GM23338 (cell line): ENCODE data around the gene FRMD4A. TPM values are rescaled to one million over a fixed set of nuclear protein-coding genes. Genes with fewer than 3 reads are reported as not detected.

Experiments
- ATAC-seq: fragments of 200-7000 bp; cut with Tn5 transposase; 3 replicates; pipeline ENCODE4 v1.9.1; 2020
- DNase-seq: peaks from one replicate; pipeline ENCODE4 v3.0.0-alpha.2; 2015; ENCODE audit warnings: low spot score
- H2AFZ ChIP-seq: fragments of 200-600 bp; sonication (generic); 2 replicates; pipeline ENCODE4 v1.8.0; 2016; ENCODE audit warnings: antibody characterized with exemption, mild to moderate bottlenecking, moderate library complexity
- H3F3A ChIP-seq: fragments of 200-600 bp; sonication (generic); replicated peaks from 2 replicates; pipeline ENCODE4 v1.8.0; 2017; ENCODE audit warnings: antibody characterized with exemption, mixed run types, low read depth
- H3K27ac ChIP-seq: fragments of 200-600 bp; sonication (generic); 2 replicates; pipeline ENCODE4 v1.6.1; 2016; ENCODE audit warnings: low read depth
- H3K27me3 ChIP-seq: fragments of 200-600 bp; sonication (generic); 2 replicates; pipeline ENCODE4 v1.8.0; 2016; ENCODE audit warnings: mild to moderate bottlenecking, mixed run types, moderate library complexity; ENCODE audit not compliant: insufficient read depth
- H3K36me3 ChIP-seq: fragments of 200-600 bp; sonication (generic); 2 replicates; pipeline ENCODE4 v1.8.0; 2016; ENCODE audit warnings: mild to moderate bottlenecking; ENCODE audit not compliant: insufficient read depth
- H3K4me1 ChIP-seq: fragments of 200-600 bp; sonication (generic); 2 replicates; pipeline ENCODE4 v1.8.0; 2016; ENCODE audit warnings: mild to moderate bottlenecking, moderate library complexity; ENCODE audit not compliant: insufficient read depth
- H3K4me2 ChIP-seq: fragments of 200-600 bp; sonication (generic); 2 replicates; pipeline ENCODE4 v1.7.1; 2017; ENCODE audit warnings: mixed run types
- H3K4me3 ChIP-seq: fragments of 200-600 bp; sonication (generic); 2 replicates; pipeline ENCODE4 v1.6.1; 2016; ENCODE audit warnings: mixed run types
- H3K79me2 ChIP-seq: fragments of 200-600 bp; sonication (generic); replicated peaks from 2 replicates; pipeline ENCODE4 v1.8.0; 2017; ENCODE audit warnings: mild to moderate bottlenecking; ENCODE audit not compliant: insufficient read depth
- H3K9me2 ChIP-seq: fragments of 200-600 bp; sonication (generic); 2 replicates; pipeline ENCODE4 v1.8.0; 2017; ENCODE audit not compliant: insufficient read depth
- H4K20me1 ChIP-seq: fragments of 200-600 bp; sonication (generic); replicated peaks from 2 replicates; pipeline ENCODE4 v1.8.0; 2017; ENCODE audit warnings: mild to moderate bottlenecking; ENCODE audit not compliant: insufficient read depth
- H3K27ac Mint-ChIP-seq: 2 replicates; pipeline ENCODE4 v1.8.0; 2020; ENCODE audit warnings: inconsistent platforms, mild to moderate bottlenecking, moderate library complexity, mixed read lengths
- H3K27me3 Mint-ChIP-seq: 3 replicates; pipeline ENCODE4 v1.8.0; 2022; ENCODE audit warnings: low read depth, mild to moderate bottlenecking, moderate library complexity, mixed read lengths, inconsistent platforms; ENCODE audit not compliant: insufficient read depth, poor library complexity
- H3K36me3 Mint-ChIP-seq: 3 replicates; pipeline ENCODE4 v1.8.0; 2021; ENCODE audit warnings: low read depth, mild to moderate bottlenecking, inconsistent platforms, moderate library complexity, mixed read lengths
- H3K4me1 Mint-ChIP-seq: 3 replicates; pipeline ENCODE4 v1.8.0; 2020; ENCODE audit warnings: mild to moderate bottlenecking, inconsistent platforms, mixed read lengths
- H3K4me3 Mint-ChIP-seq: 3 replicates; pipeline ENCODE4 v1.8.0; 2021; ENCODE audit warnings: moderate library complexity, mild to moderate bottlenecking, inconsistent platforms, mixed read lengths
- H3K9me3 Mint-ChIP-seq: 3 replicates; pipeline ENCODE4 v1.8.0; 2020; ENCODE audit warnings: moderate library complexity, mild to moderate bottlenecking, inconsistent platforms, mixed read lengths
- CREB1 ChIP-seq: fragments of 250-450 bp; sonication (Bioruptor Pico); IDR thresholded peaks from 2 replicates; pipeline ENCODE4 v1.5.0; 2020; ENCODE audit warnings: low read depth, mild to moderate bottlenecking, moderate library complexity
- CTCF ChIP-seq, 2 experiments: fragments of 200-600 bp in 1 of 2; sonication (generic) in 1 of 2; conservative IDR thresholded peaks; 2 replicates each; pipeline versions ENCODE4 v1.5.1 to v1.6.1; 2016 to 2017; ENCODE audit warnings: antibody characterized with exemption in 2 of 2, low read depth in 2 of 2, mild to moderate bottlenecking in 2 of 2, moderate library complexity in 1 of 2
- ETS1 ChIP-seq: IDR thresholded peaks from 2 replicates; pipeline ENCODE4 v1.6.1; 2016; ENCODE audit warnings: antibody characterized with exemption
- EZH2 ChIP-seq: fragments of 200-600 bp; sonication (generic); IDR thresholded peaks from one replicate; pipeline ENCODE4 v1.8.0; 2017; ENCODE audit warnings: antibody characterized with exemption, mild to moderate bottlenecking, low read depth; ENCODE audit not compliant: unreplicated experiment
- EZH2phosphoT487 ChIP-seq: fragments of 200-600 bp; sonication (generic); IDR thresholded peaks from one replicate; pipeline ENCODE4 v1.8.1; 2018; ENCODE audit warnings: antibody characterized with exemption; ENCODE audit not compliant: unreplicated experiment
- NANOG ChIP-seq: IDR thresholded peaks from 2 replicates; pipeline ENCODE4 v1.6.1; 2016; ENCODE audit warnings: antibody characterized with exemption, borderline replicate concordance
- POLR2AphosphoS5 ChIP-seq: IDR thresholded peaks from 2 replicates; pipeline ENCODE4 v1.6.1; 2016; ENCODE audit warnings: antibody characterized with exemption, low read depth
- REST ChIP-seq: IDR thresholded peaks from one replicate; pipeline ENCODE4 v1.6.1; 2018; ENCODE audit warnings: antibody characterized with exemption; ENCODE audit not compliant: unreplicated experiment
- ZNF114 ChIP-seq: fragments of 250-450 bp; sonication (Bioruptor Pico); IDR thresholded peaks from 2 replicates; pipeline ENCODE4 v1.5.0; 2020; ENCODE audit warnings: mild to moderate bottlenecking, moderate library complexity
- polyA plus RNA-seq: library from polyadenylated mRNA; unstranded; fragments of >200 nt; fragmentation: Nextera tagmentation; extraction: Ambion mirVana; gene quantifications from 2 replicates; pipeline ENCODE4 v1.2.1, GENCODE V29; 2016
- total RNA-seq: library from RNA; depleted of rRNA; stranded (reverse); fragments of >200 nt; shearing (Covaris generic); gene quantifications from 2 replicates; pipeline ENCODE4 v1.2.3, GENCODE V29; 2014

Gene FRMD4A
- total and polyA plus RNA-seq, 2 experiments from 2014 or later: 14.0 to 20.1 TPM

- no peaks in the 10 kb centered on the region for H3K36me3 ChIP-seq
- no peak overlapping the region for H2AFZ ChIP-seq
- no peaks in the 10 kb centered on the region for H3F3A ChIP-seq
- no peak for ATAC-seq
- H3K9me2 ChIP-seq: 0 out of 2 replicates have a peak, but pooled peaks cover 7% of the 10 kb centered on the region
- peaks cover 6% of the 10 kb centered on the region for H3K4me1 Mint-ChIP-seq
- H3K36me3 Mint-ChIP-seq: peaks cover 4% of the 10 kb centered on the region; the same call in 2 of the 3 replicates
- no peaks in the 10 kb centered on the region for H3K27me3 ChIP-seq
- H3K27ac ChIP-seq: no peak overlapping the region
- DNase-seq: no peak
- H3K9me3 Mint-ChIP-seq: peaks cover 3% of the 10 kb centered on the region; the same call in 1 of the 3 replicates
- H3K79me2 ChIP-seq: no peaks in the 10 kb centered on the region
- H3K27me3 Mint-ChIP-seq: peaks cover 6% of the 10 kb centered on the region
- no peak overlapping the region for H3K4me3 ChIP-seq
- H4K20me1 ChIP-seq: no peaks in the 10 kb centered on the region
- H3K4me3 Mint-ChIP-seq: no peak overlapping the region
- TF ChIP-seq POLR2AphosphoS5 (no peak), EZH2 (no peak), EZH2phosphoT487 (no peak), NANOG (no peak), ETS1 (no peak), REST (no peak), ZNF114 (no peak)
- H3K4me1 ChIP-seq: 0 out of 2 replicates have a peak, but pooled peaks cover 5% of the 10 kb centered on the region
- H3K4me2 ChIP-seq: no peak overlapping the region
- H3K27ac Mint-ChIP-seq: no peak overlapping the region
These were observed 556.3 kb downstream of the FRMD4A start for GRCh38 chr10:13774303-13774893.

GRCh38 chr10:13773496-13774170, 557.1 kb downstream of the FRMD4A start:
- TF ChIP-seq CREB1 (CRISPR knock-in tag) (no peak), CTCF (conservative IDR thresholded peaks at IDR 0.05; ENCODE audit: low read depth in 2 of 2) (peak in 1 of 2 experiments; percentile 9; a peak in 1 of 4 replicates)
- Histone ChIP-seq H3K4me3 (no peak overlapping the region), H3K9me2 (0 out of 2 replicates have a peak, but pooled peaks cover 7% of the 10 kb centered on the region), H4K20me1 (no peaks in the 10 kb centered on the region), H3F3A (no peaks in the 10 kb centered on the region), H3K27ac (no peak overlapping the region), H2AFZ (no peak overlapping the region), H3K4me1 (0 out of 2 replicates have a peak, but pooled peaks cover 5% of the 10 kb centered on the region), H3K36me3 (no peaks in the 10 kb centered on the region), H3K27me3 (no peaks in the 10 kb centered on the region), H3K4me2 (no peak overlapping the region), H3K79me2 (no peaks in the 10 kb centered on the region)
- Mint-ChIP-seq H3K36me3 (peaks cover 4% of the 10 kb centered on the region; the same call in 2 of the 3 replicates), H3K4me3 (no peak overlapping the region), H3K27ac (no peak overlapping the region), H3K4me1 (peaks cover 6% of the 10 kb centered on the region), H3K9me3 (peaks cover 3% of the 10 kb centered on the region; the same call in 1 of the 3 replicates), H3K27me3 (peaks cover 6% of the 10 kb centered on the region)
- ATAC-seq: no peak
- no peak for DNase-seq
